K562 treated with DMSO at 1 percent for 24 hours (cell line): Measurements from ENCODE around the gene VIPR1. TPM values are rescaled to one million over a fixed set of nuclear protein-coding genes. Genes with fewer than 3 reads are reported as not detected.

Experiments
- total RNA-seq: library from RNA; unstranded; fragments of 300-600 nt; gene quantifications from 2 replicates; pipeline ENCODE4 v1.2.3, GENCODE V29; 2022; ENCODE audit warnings: low read depth; ENCODE audit not compliant: insufficient read depth

Gene VIPR1, protein sequence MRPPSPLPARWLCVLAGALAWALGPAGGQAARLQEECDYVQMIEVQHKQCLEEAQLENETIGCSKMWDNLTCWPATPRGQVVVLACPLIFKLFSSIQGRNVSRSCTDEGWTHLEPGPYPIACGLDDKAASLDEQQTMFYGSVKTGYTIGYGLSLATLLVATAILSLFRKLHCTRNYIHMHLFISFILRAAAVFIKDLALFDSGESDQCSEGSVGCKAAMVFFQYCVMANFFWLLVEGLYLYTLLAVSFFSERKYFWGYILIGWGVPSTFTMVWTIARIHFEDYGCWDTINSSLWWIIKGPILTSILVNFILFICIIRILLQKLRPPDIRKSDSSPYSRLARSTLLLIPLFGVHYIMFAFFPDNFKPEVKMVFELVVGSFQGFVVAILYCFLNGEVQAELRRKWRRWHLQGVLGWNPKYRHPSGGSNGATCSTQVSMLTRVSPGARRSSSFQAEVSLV
- total RNA-seq: not detected in 2 replicates

DNA sequence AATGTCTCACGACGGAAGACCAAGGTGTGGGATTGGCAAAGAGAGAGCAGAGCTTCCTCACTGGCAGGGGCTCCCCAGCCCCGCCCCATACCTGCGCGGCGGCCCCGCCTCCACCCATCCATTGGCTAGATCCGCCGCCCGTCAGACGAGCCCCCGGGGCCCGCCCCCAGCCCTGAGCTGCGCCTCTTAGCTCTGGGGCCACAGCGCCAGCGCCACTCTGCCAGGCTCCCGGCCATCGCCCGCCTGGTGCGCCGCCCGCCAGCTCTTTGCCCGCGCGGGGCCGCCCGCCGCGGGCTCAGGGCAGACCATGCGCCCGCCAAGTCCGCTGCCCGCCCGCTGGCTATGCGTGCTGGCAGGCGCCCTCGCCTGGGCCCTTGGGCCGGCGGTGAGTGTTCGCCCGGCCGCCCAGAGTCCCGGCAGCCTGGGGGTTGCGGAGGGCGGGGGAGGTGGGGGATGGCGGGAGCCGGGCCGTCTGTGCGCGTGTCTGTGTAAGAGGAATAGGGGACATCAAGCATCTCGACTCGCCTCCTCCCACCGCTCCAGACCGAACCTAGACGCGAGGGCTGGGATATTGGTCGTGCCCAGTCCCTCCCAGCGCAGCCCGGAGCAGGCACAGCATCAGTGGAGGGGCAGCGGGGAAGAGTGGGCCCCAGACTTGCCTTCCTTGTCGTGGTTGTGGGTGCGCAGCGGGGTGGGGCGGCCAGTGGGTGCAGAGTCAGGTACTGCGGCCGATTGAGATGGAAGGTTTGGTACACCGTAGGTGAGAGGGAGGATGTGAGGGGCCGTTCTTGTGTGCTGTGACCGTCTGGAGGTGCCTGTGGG lies at the start of gene VIPR1:
TSS of gene VIPR1 (plus strand) at position 215 of the 822 bp plus-strand sequence. CDS start at position 308, 93 bp downstream.

DNA sequence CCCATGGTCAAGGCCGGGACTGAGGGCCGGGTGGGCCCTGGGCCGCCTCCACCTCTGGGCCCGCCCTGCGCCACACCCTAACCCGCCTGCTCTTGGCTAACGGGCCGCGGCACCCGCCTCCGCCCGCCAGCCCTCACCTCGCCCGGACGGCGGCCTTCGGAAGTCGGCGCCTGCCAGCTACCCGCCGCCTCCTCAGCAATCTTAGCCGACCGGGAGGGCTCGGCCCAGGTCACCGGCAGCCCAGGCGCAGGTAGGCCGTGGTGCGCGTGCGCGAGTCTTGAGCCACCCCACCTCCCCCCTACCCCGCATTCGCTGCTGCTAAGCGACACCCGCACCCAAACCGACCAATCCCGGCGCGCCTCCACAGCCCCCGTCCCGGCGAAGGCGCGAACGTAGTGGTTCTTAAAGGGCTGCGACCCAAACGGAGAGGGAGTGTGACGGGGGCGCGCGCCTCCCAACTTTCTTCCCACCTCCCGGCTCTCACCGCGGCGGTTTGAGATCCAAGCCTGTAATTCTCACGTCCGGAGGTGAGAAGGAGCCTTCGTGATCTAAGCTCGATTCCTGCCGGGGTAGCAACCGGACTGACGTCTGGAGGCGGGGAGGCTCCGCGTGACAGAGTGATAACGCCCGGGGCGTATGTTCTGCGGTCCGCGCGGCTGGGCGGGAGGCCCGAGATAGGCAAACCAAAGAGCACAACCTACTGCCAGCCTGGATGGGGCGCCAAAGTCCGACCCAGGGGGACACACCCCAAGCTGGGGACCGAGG lies 79.4 kb downstream of the VIPR1 start, which contains the start of gene SEC22C:
TSS of gene SEC22C (minus strand) at position 259 of the 765 bp plus-strand sequence. CDS start 12,921 bp downstream, outside the sequence.

Other genes with a start within 250 kb of the VIPR1 start
- gene CCK, start 236.5 kb upstream of the VIPR1 start, total RNA-seq: not detected in 2 replicates
- gene LYZL4, start 92.0 kb upstream of the VIPR1 start, total RNA-seq: not detected in 2 replicates
- 54.6 and 67.8 TPM in 2 replicates for gene SEC22C, start 79.3 kb downstream of the VIPR1 start, total RNA-seq
- gene SS18L2, start 88.2 kb downstream of the VIPR1 start, total RNA-seq: 56.5 and 57.4 TPM in 2 replicates
- gene NKTR, start 98.0 kb downstream of the VIPR1 start, total RNA-seq: 13.1 and 15.6 TPM in 2 replicates
- gene ZBTB47, start 151.1 kb downstream of the VIPR1 start, total RNA-seq: 2.2 and 2.8 TPM in 2 replicates
- not detected in 2 replicates for gene KLHL40, start 182.9 kb downstream of the VIPR1 start, total RNA-seq
- 0.21 TPM in 1 of 2 replicates, not detected in the other for gene HHATL, start 200.2 kb downstream of the VIPR1 start, total RNA-seq